CD4-positive, CD25-positive, alpha-beta regulatory T cell (primary cell): ENCODE measurements around the gene DIP2B. TPM values are rescaled to one million over a fixed set of nuclear protein-coding genes. Genes with fewer than 3 reads are reported as not detected.
"Not testable (repeated sequence)": the region's sequence is repeated elsewhere in the genome, so short reads cannot be mapped to it uniquely, and the experiment has no call there.

Experiments
- ATAC-seq, 2 donors: fragments of 150-1000 bp; cut with Tn5 transposase; one replicate each; pipeline ENCODE4 v1.10.0; 2021; ENCODE audit warnings: low read depth in 2 of 2, moderate number of reproducible peaks in 2 of 2, moderate library complexity in 1 of 2
- DNase-seq, 3 donors: peaks; one replicate each; pipeline versions ENCODE4 v3.0.0 to v3.0.0-alpha.2; 2012 to 2022; ENCODE audit warnings: mixed read lengths in 1 of 3
- H3K27ac ChIP-seq: one replicate; pipeline ENCODE4 v1.7.0; 2013; ENCODE audit warnings: mild to moderate bottlenecking, low read length; ENCODE audit not compliant: insufficient read depth, poor library complexity, severe bottlenecking
- H3K27me3 ChIP-seq: one replicate; pipeline ENCODE4 v1.7.0; 2013; ENCODE audit warnings: low read length; ENCODE audit not compliant: control insufficient read depth, insufficient read depth
- H3K36me3 ChIP-seq: one replicate; pipeline ENCODE4 v1.7.0; 2013; ENCODE audit warnings: mild to moderate bottlenecking, low read length, moderate library complexity; ENCODE audit not compliant: control insufficient read depth, insufficient read depth
- H3K4me1 ChIP-seq: 2 replicates; pipeline ENCODE4 v1.7.0; 2013; ENCODE audit warnings: mild to moderate bottlenecking, low read length; ENCODE audit not compliant: insufficient read depth, control insufficient read depth, poor library complexity, severe bottlenecking
- H3K4me3 ChIP-seq: one replicate; pipeline ENCODE4 v1.7.0; 2013; ENCODE audit warnings: low read depth, mild to moderate bottlenecking, low read length, moderate library complexity
- H3K9me3 ChIP-seq, 2 experiments: 1 replicate in 1 of 2; 2 replicates in 1 of 2; pipeline ENCODE4 v1.7.0; 2013; ENCODE audit warnings: low read length in 2 of 2, mild to moderate bottlenecking in 1 of 2, moderate library complexity in 1 of 2; ENCODE audit not compliant: control insufficient read depth in 2 of 2
- H3K27ac Mint-ChIP-seq, 3 donors: one replicate each; pipeline ENCODE4 v1.8.0; 2020 to 2022; ENCODE audit warnings: mild to moderate bottlenecking in 3 of 3, mixed read lengths in 3 of 3, moderate library complexity in 2 of 3
- H3K27me3 Mint-ChIP-seq: one replicate; pipeline ENCODE4 v1.8.0; 2022; ENCODE audit warnings: mild to moderate bottlenecking, mixed read lengths
- H3K36me3 Mint-ChIP-seq: one replicate; pipeline ENCODE4 v1.8.0; 2020; ENCODE audit warnings: mixed read lengths
- H3K4me1 Mint-ChIP-seq, 4 donors: one replicate each; pipeline ENCODE4 v1.8.0; 2020 to 2022; ENCODE audit warnings: mixed read lengths in 4 of 4, mild to moderate bottlenecking in 1 of 4
- H3K4me3 Mint-ChIP-seq, 4 donors: one replicate each; pipeline ENCODE4 v1.8.0; 2020 to 2022; ENCODE audit warnings: mild to moderate bottlenecking in 4 of 4, mixed read lengths in 4 of 4, moderate library complexity in 3 of 4
- H3K9me3 Mint-ChIP-seq, 7 donors: one replicate each; pipeline ENCODE4 v1.8.0; 2020 to 2022; ENCODE audit warnings: mixed read lengths in 7 of 7, mild to moderate bottlenecking in 3 of 7, moderate library complexity in 2 of 7
- polyA plus RNA-seq, 4 donors: library from polyadenylated mRNA; unstranded; fragments of 300-500 nt; fragmentation: Illumina TruSeq; gene quantifications; one replicate each; pipeline ENCODE4 v1.2.3, GENCODE V29; 2021
- total RNA-seq: library from RNA; stranded (reverse); gene quantifications from one replicate; pipeline ENCODE4 v1.2.3, GENCODE V29; 2022

DIP2B gene
- total and polyA plus RNA-seq, 5 donors from 2014 or later, result 12.2 to 47.5 (median 15.2) TPM

DNA sequence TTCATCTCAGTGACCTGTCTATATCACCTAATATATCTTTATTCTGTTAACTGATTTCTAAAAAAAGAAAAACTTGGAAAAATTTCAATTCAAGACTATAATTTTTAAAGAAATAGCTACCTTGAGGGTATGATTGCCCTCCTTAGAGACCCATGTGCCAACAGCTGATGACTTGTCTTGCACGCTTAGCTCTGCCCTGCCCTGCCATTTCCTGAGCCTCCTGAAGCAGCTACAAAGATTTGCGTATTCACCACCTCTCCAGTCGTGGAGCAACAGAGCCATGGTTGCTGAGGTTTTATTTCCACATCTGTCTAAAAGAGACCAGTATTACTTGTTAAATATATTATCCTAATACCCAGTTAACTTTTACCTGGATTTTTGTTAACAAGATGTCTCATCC lies 167.4 kb downstream of the DIP2B start:
- Mint-ChIP-seq H3K4me3 (no peak overlapping the region), H3K27ac (no peak overlapping the region)
- H3K36me3 ChIP-seq, result peaks cover 50% of the 10 kb centered on the region

DNA sequence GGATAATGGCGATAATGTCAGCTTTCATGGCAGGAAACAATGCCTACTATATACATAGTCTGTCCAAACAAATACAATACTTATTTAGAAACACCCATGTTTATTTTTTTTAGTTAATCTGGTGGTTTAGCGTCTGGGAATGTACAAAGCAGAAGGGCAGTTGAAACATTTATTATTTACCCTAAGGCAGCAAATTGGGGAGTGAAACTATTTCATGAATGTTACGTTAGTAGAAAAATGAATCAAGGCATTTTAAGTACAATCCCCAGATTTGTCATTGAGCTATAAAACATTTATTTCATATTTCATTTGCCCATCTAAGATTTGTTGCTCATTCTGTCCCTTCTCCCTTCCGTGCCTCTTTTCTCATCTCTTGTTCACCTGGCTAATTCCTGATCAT lies 172.0 kb downstream of the DIP2B start:
- Histone ChIP-seq H3K36me3 (peaks cover 67% of the 10 kb centered on the region), H3K27me3 (no peaks in the 10 kb centered on the region), H3K4me3 (no peak overlapping the region), H3K9me3 (no peaks in the 10 kb centered on the region), H3K4me1 (no peaks in the 10 kb centered on the region), H3K27ac (no peak overlapping the region)
- H3K9me3 Mint-ChIP-seq, result no peaks in the 10 kb centered on the region
- H3K27me3 Mint-ChIP-seq, result no peaks in the 10 kb centered on the region
- no peak overlapping the region for H3K27ac Mint-ChIP-seq
- peaks cover 0 to 7% (median 3%) of the 10 kb centered on the region in 4 donors for H3K4me1 Mint-ChIP-seq
- H3K4me3 Mint-ChIP-seq, result no peak overlapping the region
- H3K36me3 Mint-ChIP-seq, result peaks cover 44% of the 10 kb centered on the region
- no peak for DNase-seq
- ATAC-seq, result no peak

More for the DNA sequence above, 167.4 kb downstream of the DIP2B start:
- H3K4me3 ChIP-seq, result no peak overlapping the region
- ATAC-seq (no peak), DNase-seq (no peak)
- H3K4me1 ChIP-seq, result no peaks in the 10 kb centered on the region
- no peak overlapping the region for H3K27ac ChIP-seq
- peaks cover 30% of the 10 kb centered on the region for H3K36me3 Mint-ChIP-seq
- peaks cover 8 to 11% (median 10%) of the 10 kb centered on the region in 4 donors for H3K4me1 Mint-ChIP-seq
- no peaks in the 10 kb centered on the region for H3K27me3 ChIP-seq
- no peaks in the 10 kb centered on the region for H3K9me3 ChIP-seq
- no peaks in the 10 kb centered on the region for H3K27me3 Mint-ChIP-seq
- peaks cover 0 to 3% (median 0%) of the 10 kb centered on the region in 7 donors for H3K9me3 Mint-ChIP-seq

DNA sequence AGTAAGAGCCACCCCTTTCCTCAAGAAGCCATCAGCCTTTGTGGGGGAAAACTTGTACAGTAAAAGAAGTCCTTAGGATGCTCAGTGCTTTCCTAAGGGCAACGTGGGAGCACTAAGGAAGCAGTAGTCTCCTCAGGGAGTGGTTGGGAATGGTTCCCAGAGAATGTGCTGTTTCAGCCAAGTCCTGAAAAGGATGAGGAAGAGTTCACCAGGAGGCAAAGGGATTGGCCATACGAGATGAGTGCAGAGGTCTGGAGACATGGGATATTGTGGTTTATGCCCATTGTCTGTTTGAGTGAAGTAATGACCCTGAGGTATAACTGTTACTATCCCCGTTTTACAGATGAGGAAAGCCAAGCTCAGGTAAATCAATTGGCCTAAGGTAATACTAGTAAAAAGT lies 173.1 kb downstream of the DIP2B start:
- peak overlapping the region in 1 of 3 donors; percentile 47 for H3K27ac Mint-ChIP-seq
- peaks cover 43% of the 10 kb centered on the region for H3K36me3 Mint-ChIP-seq

DNA sequence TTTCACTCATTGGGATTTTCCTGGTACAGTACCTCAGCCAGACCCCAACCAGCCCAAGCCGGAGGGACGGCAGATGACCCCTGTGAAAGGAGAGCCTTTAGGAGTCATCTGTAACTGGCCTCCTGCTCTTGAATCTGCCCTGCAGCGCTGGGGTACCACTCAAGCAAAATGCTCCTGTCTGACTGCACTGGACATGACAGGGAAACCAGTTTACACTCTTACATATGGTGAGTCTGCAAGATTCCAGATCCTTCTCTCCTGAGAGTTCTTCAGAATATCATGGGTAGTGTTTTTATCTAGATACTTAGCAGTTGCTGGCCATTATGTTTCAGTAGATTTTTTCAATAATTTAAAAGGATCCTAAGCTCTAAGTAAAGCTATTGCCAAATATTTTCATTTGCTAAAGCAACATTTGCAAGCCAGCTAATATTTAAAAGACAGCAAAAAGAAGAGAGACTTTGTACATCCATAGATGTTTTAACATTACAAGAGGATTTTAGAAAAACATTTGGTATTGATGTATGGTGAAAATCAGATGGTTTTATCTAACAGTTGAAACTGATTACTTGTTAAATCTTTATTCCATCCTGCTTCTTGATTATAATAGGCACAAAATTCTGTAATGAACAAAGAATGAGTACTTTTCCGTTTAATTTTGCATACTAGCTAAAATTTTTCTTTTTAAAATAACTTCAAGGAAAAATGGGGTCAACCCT lies 174.0 kb downstream of the DIP2B start:
- no peak overlapping the region for H3K27ac ChIP-seq
- no peaks in the 10 kb centered on the region for H3K27me3 Mint-ChIP-seq
- H3K36me3 Mint-ChIP-seq, result peaks cover 44% of the 10 kb centered on the region

More for the DNA sequence above, 173.1 kb downstream of the DIP2B start:
- Mint-ChIP-seq H3K27me3 (no peaks in the 10 kb centered on the region), H3K9me3 (no peaks in the 10 kb centered on the region), H3K4me1 (peaks cover 0 to 7% (median 0%) of the 10 kb centered on the region in 4 donors), H3K4me3 (no peak overlapping the region)
- Histone ChIP-seq H3K27ac (no peak overlapping the region), H3K9me3 (no peaks in the 10 kb centered on the region), H3K4me1 (no peaks in the 10 kb centered on the region), H3K36me3 (peaks cover 71% of the 10 kb centered on the region), H3K27me3 (no peaks in the 10 kb centered on the region), H3K4me3 (no peak overlapping the region)
- no peak for ATAC-seq
- DNase-seq, result no peak

DNA sequence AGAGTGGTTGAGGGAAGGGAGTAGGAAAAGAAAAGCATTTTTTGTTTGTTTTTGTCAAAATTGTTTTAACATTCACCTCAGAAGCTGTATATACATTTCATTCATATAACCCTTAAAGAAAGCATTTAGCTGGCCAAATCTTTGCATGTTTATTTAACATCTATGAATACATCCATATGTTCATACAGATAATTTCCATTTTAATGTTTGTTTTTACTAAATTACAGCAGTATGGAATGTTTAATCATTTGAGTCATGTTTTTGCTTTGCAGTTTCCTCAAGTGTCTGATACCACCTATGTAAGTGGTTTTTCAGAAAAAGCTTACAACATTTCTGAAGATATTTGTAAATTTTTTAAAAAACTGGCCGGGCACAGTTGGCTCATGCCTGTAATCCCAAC lies 174.8 kb downstream of the DIP2B start:
- Histone ChIP-seq H3K27me3 (no peaks in the 10 kb centered on the region), H3K36me3 (peaks cover 74% of the 10 kb centered on the region), H3K4me1 (no peaks in the 10 kb centered on the region), H3K27ac (no peak overlapping the region), H3K4me3 (no peak overlapping the region), H3K9me3 (no peaks in the 10 kb centered on the region)
- no peaks in the 10 kb centered on the region for H3K9me3 Mint-ChIP-seq
- no peak overlapping the region for H3K27ac Mint-ChIP-seq
- H3K36me3 Mint-ChIP-seq, result peaks cover 44% of the 10 kb centered on the region
- peaks cover 0 to 7% (median 0%) of the 10 kb centered on the region in 4 donors for H3K4me1 Mint-ChIP-seq
- H3K4me3 Mint-ChIP-seq, result no peak overlapping the region
- H3K27me3 Mint-ChIP-seq, result no peaks in the 10 kb centered on the region
- ATAC-seq (no peak), DNase-seq (no peak)

More for the DNA sequence above, 174.0 kb downstream of the DIP2B start:
- peaks cover 72% of the 10 kb centered on the region for H3K36me3 ChIP-seq
- ATAC-seq (no peak), DNase-seq (no peak)
- H3K4me1 ChIP-seq, result no peaks in the 10 kb centered on the region
- no peaks in the 10 kb centered on the region for H3K9me3 ChIP-seq
- Mint-ChIP-seq H3K27ac (no peak overlapping the region), H3K4me3 (no peak overlapping the region), H3K9me3 (no peaks in the 10 kb centered on the region), H3K4me1 (peaks cover 0 to 7% (median 0%) of the 10 kb centered on the region in 4 donors)
- no peaks in the 10 kb centered on the region for H3K27me3 ChIP-seq
- no peak overlapping the region for H3K4me3 ChIP-seq

DNA sequence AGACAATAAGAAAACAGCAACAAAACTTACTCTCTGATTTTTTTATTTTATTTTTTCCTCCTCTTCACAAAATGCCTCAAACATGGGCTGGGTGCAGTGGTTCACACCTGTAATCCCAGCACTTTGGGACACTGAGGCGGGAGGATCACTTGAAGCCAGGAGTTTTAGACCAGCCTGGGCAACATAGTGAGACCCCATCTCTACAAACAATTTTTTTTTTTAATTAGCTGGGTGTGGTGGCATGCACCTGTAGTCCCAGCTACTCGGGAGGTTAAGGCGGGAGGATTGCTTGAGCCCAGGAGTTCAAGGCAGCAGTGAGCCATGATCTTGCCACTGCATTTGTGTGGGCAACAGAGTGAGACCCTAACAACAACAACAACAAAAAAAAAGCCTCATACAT lies 176.3 kb downstream of the DIP2B start:
- H3K4me3 Mint-ChIP-seq, H3K9me3 ChIP-seq, H3K4me1 Mint-ChIP-seq, DNase-seq, H3K27me3 Mint-ChIP-seq, H3K27ac ChIP-seq, H3K9me3 Mint-ChIP-seq, H3K27ac Mint-ChIP-seq, H3K27me3 ChIP-seq, H3K4me3 ChIP-seq, H3K4me1 ChIP-seq, ATAC-seq: not testable (repeated sequence)
- H3K36me3 Mint-ChIP-seq, result peaks cover 44% of the 10 kb centered on the region
- peaks cover 71% of the 10 kb centered on the region for H3K36me3 ChIP-seq

DNA sequence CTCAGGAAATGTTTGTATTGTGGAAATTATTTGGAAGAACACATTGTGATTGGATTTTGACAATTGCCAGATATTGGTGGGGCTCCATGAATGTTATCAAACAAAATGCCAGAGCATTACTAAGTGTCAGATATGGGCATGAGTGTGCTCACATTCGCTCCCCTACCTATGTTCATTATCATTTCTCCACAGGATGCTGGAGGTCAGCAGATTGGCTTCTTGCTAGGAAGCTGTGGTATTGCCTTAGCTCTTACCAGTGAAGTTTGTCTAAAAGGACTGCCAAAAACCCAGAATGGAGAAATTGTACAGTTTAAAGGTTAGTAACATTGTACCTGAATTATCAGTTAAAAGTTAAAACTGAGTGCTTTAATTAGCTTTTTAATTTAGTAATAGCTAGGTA lies 180.9 kb downstream of the DIP2B start:
- DNase-seq (no peak), ATAC-seq (no peak)
- Histone ChIP-seq H3K36me3 (peaks cover 85% of the 10 kb centered on the region), H3K9me3 (no peaks in the 10 kb centered on the region), H3K4me1 (no peaks in the 10 kb centered on the region), H3K4me3 (no peak overlapping the region), H3K27me3 (no peaks in the 10 kb centered on the region), H3K27ac (no peak overlapping the region)
- Mint-ChIP-seq H3K36me3 (peaks cover 37% of the 10 kb centered on the region), H3K4me1 (peaks cover 0 to 2% (median 0%) of the 10 kb centered on the region in 4 donors), H3K27ac (no peak overlapping the region), H3K4me3 (no peak overlapping the region), H3K27me3 (no peaks in the 10 kb centered on the region), H3K9me3 (no peaks in the 10 kb centered on the region)

DNA sequence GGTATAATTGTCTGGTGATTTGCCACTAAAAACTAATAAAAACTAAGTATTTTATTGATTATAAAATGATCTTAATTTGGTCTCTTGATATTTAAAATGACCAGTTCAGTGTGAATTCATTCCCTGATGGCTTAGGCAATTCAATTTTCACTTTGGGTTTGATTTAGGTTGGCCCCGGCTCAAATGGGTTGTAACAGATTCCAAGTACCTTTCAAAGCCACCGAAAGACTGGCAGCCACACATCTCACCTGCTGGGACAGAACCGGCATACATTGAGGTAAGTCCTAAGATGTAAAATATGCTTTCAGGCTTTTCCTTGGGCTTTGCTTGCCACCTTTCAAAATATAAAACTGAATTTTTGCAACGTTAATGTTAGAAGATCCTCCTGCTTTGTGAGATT lies 181.6 kb downstream of the DIP2B start:
- peaks cover 87% of the 10 kb centered on the region for H3K36me3 ChIP-seq
- Mint-ChIP-seq H3K27ac (peak overlapping the region in 1 of 3 donors; percentile 29), H3K27me3 (no peaks in the 10 kb centered on the region), H3K4me1 (peaks cover 0 to 2% (median 0%) of the 10 kb centered on the region in 4 donors), H3K9me3 (no peaks in the 10 kb centered on the region), H3K36me3 (peaks cover 41% of the 10 kb centered on the region), H3K4me3 (no peak overlapping the region)
- H3K9me3 ChIP-seq, result no peaks in the 10 kb centered on the region
- H3K27ac ChIP-seq, result no peak overlapping the region
- ATAC-seq, result no peak
- no peak overlapping the region for H3K4me3 ChIP-seq
- no peak for DNase-seq
- H3K4me1 ChIP-seq, result no peaks in the 10 kb centered on the region
- no peaks in the 10 kb centered on the region for H3K27me3 ChIP-seq
